ENCODE data around the gene EEF1G. TPM values are rescaled to one million over a fixed set of nuclear protein-coding genes. Genes with fewer than 3 reads are reported as not detected.
A peak's percentile ranks its signal among the peaks of the same experiment; 100 is the strongest.
"Not testable (repeated sequence)": the region's sequence is repeated elsewhere in the genome, so short reads cannot be mapped to it uniquely, and the experiment has no call there.

Gene EEF1G
- total RNA-seq, 1 experiment from 2014 or later: 2,008 TPM

DNA sequence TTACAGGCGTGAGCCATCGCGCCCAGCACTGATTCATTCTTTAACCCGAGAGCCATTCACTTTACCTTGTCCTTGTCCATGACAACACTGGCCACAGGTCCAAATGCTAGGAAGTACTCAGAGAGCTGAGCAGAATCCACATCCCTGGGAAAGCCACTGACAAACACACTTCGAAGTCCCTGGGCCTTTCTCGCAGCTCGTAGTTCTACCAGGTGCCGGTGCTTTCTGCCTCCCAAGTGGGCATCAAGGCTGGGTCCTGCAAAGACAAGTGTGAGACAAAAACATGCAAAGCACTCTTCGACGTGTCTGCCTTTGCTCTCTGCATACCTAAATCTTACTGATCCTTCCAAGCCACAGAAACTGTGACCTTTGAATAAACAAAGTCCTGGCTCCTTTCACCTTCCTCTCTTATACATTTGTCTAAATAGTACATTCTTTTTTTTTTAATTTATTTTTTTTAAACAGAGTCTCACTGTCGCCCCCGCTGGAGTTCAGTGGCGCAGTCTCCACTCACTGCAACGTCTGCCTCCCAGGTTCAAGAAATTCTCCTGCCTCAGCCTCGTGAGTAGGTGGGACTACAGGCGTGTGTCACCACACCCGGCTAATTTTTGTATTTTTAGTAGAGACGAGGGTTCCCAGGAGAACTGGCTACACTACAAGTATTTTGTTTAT, 15.4 kb upstream of the EEF1G start:
- Histone ChIP-seq H3K79me2 (ENCODE audit: low read depth) (peaks cover 35% of the 10 kb centered on the region), H3K4me2 (peak overlapping the region; percentile 92), H3K36me3 (ENCODE audit: low read depth) (peaks cover 15% of the 10 kb centered on the region; the same call in 1 of the 2 replicates), H3K4me1 (replicated peaks; ENCODE audit: insufficient read depth) (peaks cover 29% of the 10 kb centered on the region), H3K27me3 (ENCODE audit: insufficient read depth, low read depth) (no peaks in the 10 kb centered on the region), H2AFZ (no peak overlapping the region), H3K9me2 (ENCODE audit: insufficient read depth) (no peaks in the 10 kb centered on the region), H3K4me3 (no peak overlapping the region), H3K9me3 (ENCODE audit: insufficient read depth, low read depth) (no peaks in the 10 kb centered on the region), H4K20me1 (ENCODE audit: insufficient read depth) (peaks cover 3% of the 10 kb centered on the region; the same call in 1 of the 2 replicates), H3K27ac (no peak overlapping the region), H3F3A (ENCODE audit: insufficient read depth, low read depth) (peaks cover 42% of the 10 kb centered on the region)
- ChIA-PET POLR2A (ENCODE audit: unreplicated experiment) (no interaction called here), CTCF (no interaction called here)
- TF ChIP-seq EZH2 (IDR thresholded peaks at IDR 0.05; ENCODE audit: low read depth): no peak
- TF ChIP-seq, protein P1, sequence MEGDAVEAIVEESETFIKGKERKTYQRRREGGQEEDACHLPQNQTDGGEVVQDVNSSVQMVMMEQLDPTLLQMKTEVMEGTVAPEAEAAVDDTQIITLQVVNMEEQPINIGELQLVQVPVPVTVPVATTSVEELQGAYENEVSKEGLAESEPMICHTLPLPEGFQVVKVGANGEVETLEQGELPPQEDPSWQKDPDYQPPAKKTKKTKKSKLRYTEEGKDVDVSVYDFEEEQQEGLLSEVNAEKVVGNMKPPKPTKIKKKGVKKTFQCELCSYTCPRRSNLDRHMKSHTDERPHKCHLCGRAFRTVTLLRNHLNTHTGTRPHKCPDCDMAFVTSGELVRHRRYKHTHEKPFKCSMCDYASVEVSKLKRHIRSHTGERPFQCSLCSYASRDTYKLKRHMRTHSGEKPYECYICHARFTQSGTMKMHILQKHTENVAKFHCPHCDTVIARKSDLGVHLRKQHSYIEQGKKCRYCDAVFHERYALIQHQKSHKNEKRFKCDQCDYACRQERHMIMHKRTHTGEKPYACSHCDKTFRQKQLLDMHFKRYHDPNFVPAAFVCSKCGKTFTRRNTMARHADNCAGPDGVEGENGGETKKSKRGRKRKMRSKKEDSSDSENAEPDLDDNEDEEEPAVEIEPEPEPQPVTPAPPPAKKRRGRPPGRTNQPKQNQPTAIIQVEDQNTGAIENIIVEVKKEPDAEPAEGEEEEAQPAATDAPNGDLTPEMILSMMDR (conservative IDR thresholded peaks at IDR 0.05): peak; percentile 69
- no TSS peak for BruUV-seq (replicated peaks)
- intact Hi-C loops (cut with micrococcal nuclease; ENCODE audit: unreplicated experiment): no loop called here
- DNase-seq: peak in 1 of 2 experiments; percentile 32

DNA sequence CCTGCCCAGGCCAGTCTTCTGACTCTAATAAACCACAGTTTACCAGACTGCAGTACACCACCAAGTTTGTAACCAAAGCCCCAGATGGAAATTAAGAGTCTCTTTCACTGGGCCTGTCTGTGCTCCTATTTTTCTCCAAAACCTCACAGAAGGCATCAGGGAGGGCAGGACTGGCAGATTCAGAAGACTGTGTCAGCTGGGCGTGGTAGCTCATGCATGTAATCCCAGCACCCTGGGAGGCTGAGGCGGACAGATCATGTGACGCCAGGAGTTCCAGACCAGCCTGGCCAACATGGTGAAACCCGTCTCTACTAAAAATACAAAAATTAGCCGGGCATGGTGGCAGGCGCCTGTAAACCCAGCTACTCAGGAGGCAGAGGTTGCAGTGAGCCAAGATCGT, 11.7 kb upstream of the EEF1G start:
- H2AFZ ChIP-seq; CTCF ChIA-PET; H3K4me3 ChIP-seq; intact Hi-C loops (cut with micrococcal nuclease; ENCODE audit: unreplicated experiment); POLR2A ChIA-PET (ENCODE audit: unreplicated experiment); H3K4me2 ChIP-seq; H3K9me3 ChIP-seq (ENCODE audit: insufficient read depth, low read depth); H3K27ac ChIP-seq; BruUV-seq (replicated peaks); H3K9me2 ChIP-seq (ENCODE audit: insufficient read depth); H3K27me3 ChIP-seq (ENCODE audit: insufficient read depth, low read depth); DNase-seq; H4K20me1 ChIP-seq (ENCODE audit: insufficient read depth): not testable (repeated sequence)
- peaks cover 12% of the 10 kb centered on the region for H3K4me1 ChIP-seq (replicated peaks; ENCODE audit: insufficient read depth)
- H3F3A ChIP-seq (ENCODE audit: insufficient read depth, low read depth): peaks cover 32% of the 10 kb centered on the region
- peaks cover 31% of the 10 kb centered on the region for H3K79me2 ChIP-seq (ENCODE audit: low read depth)
- peaks cover 27% of the 10 kb centered on the region for H3K36me3 ChIP-seq (ENCODE audit: low read depth)

DNA sequence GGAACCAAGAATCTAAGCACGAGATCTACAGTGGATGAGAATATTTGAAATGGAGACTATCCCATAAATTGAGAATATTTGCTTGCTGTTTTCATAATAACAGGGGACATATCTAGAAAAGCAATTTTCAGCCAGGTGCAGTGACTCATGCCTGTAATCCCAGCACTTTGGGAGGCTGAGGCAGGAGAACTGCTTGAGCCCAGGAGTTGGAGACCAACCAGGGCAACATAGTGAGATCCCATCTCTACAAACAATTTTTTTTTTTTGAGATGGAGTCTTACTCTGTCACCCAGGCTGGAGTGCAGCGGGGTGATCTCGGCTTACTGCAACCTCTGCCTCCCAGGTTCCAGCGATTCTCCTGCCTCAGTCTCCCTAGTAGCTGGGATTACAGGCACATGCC, 8.0 kb upstream of the EEF1G start:
- CTCF ChIA-PET: not testable (repeated sequence)

DNA sequence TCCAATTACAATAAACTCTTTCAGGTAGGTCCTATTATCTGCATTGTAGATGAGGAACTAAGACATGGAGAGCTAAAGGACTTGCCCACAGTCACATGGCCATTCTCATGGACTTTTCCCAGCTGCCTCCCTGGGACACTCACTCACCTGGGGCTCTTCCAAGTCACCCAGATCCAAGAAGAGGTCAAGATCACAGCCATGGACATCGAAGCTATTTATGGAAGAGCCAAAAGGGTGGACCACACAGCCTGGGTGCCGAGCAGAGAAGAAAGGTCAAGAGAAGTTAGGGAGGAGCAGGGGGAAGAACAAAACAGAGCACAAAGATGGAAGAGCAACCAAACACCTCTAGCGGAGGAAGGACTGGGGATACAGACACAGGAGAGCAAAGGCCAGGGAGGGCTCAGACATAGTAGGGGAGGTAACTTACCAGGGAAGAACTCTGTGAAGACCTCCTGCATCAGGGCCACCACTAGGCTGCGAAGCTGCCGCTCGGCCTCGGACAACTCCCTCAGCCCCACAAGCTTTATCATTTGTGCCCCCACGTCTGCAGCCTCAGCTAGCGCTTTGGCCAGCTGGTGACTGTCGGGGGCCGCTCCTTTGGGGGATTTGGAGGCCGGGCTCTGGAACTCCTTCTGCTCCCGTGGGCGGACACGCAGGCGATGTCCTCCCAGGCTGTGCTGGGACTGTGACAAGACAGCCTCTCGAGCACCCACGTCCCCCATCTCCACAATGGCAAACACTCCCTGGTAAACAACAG, 7.4 kb upstream of the EEF1G start:
- Histone ChIP-seq H3K27ac (no peak overlapping the region), H3F3A (ENCODE audit: insufficient read depth, low read depth) (peaks cover 48% of the 10 kb centered on the region), H4K20me1 (ENCODE audit: insufficient read depth) (peaks cover under 1% of the 10 kb centered on the region; the same call in 1 of the 2 replicates), H3K27me3 (ENCODE audit: insufficient read depth, low read depth) (no peaks in the 10 kb centered on the region), H3K36me3 (ENCODE audit: low read depth) (peaks cover 13% of the 10 kb centered on the region), H3K4me2 (no peak overlapping the region), H3K79me2 (ENCODE audit: low read depth) (0 out of 2 replicates have a peak, but pooled peaks cover 5% of the 10 kb centered on the region), H3K9me2 (ENCODE audit: insufficient read depth) (no peaks in the 10 kb centered on the region), H2AFZ (no peak overlapping the region), H3K4me3 (no peak overlapping the region), H3K4me1 (replicated peaks; ENCODE audit: insufficient read depth) (peaks cover 13% of the 10 kb centered on the region), H3K9me3 (ENCODE audit: insufficient read depth, low read depth) (no peaks in the 10 kb centered on the region)
- intact Hi-C loops (cut with micrococcal nuclease; ENCODE audit: unreplicated experiment): no loop called here
- TF ChIP-seq, protein P1 (conservative IDR thresholded peaks at IDR 0.05): no peak
- TF ChIP-seq EZH2 (IDR thresholded peaks at IDR 0.05; ENCODE audit: low read depth): no peak
- POLR2A ChIA-PET (ENCODE audit: unreplicated experiment): interaction anchor here (0.5 kb wide), 1 partner anchor 22 kb away, joined by 6 read pairs; no protein-coding TSS in a partner anchor
- DNase-seq: no peak
- CTCF ChIA-PET: no interaction called here
- BruUV-seq (replicated peaks): no TSS peak

More for the DNA sequence above, 8.0 kb upstream of the EEF1G start:
- BruUV-seq (replicated peaks); H4K20me1 ChIP-seq (ENCODE audit: insufficient read depth); intact Hi-C loops (cut with micrococcal nuclease; ENCODE audit: unreplicated experiment); H3K4me2 ChIP-seq; DNase-seq; H3K9me2 ChIP-seq (ENCODE audit: insufficient read depth); POLR2A ChIA-PET (ENCODE audit: unreplicated experiment); H3K79me2 ChIP-seq (ENCODE audit: low read depth); H3K27ac ChIP-seq; H3K9me3 ChIP-seq (ENCODE audit: insufficient read depth, low read depth); H3K27me3 ChIP-seq (ENCODE audit: insufficient read depth, low read depth); H2AFZ ChIP-seq; H3K4me3 ChIP-seq: not testable (repeated sequence)
- peaks cover 43% of the 10 kb centered on the region for H3F3A ChIP-seq (ENCODE audit: insufficient read depth, low read depth)
- peaks cover 15% of the 10 kb centered on the region for H3K36me3 ChIP-seq (ENCODE audit: low read depth)
- H3K4me1 ChIP-seq (replicated peaks; ENCODE audit: insufficient read depth): peaks cover 13% of the 10 kb centered on the region
